NB4 (cell line): ENCODE results near the gene ASPDH.

Source experiments
- CTCF ChIP-seq: IDR thresholded peaks from one replicate; pipeline ENCODE4 v1.5.1; 2012; ENCODE audit warnings: low read depth, low read length
- MAX ChIP-seq: IDR thresholded peaks from 2 replicates; pipeline ENCODE4 v1.6.1; 2011; ENCODE audit warnings: low read depth, low read length
- MYC ChIP-seq: IDR thresholded peaks from 2 replicates; pipeline ENCODE4 v1.6.1; 2011; ENCODE audit warnings: low read depth, low read length
- POLR2A ChIP-seq: IDR thresholded peaks from 2 replicates; pipeline ENCODE4 v1.6.1; 2011; ENCODE audit warnings: mild to moderate bottlenecking; ENCODE audit not compliant: insufficient read length; ENCODE audit errors: extremely low read depth

- TF ChIP-seq CTCF (peak; percentile 69), POLR2A (no peak), MAX (no peak), MYC (no peak)
These were observed 42.7 kb upstream of the ASPDH start for GRCh38 chr19:50556282-50557008.
